GM18951 (cell line): Measurements from ENCODE around the gene RALGPS1.

Experiments
- POLR2A ChIP-seq: IDR thresholded peaks from 4 replicates; pipeline ENCODE4 v1.6.1; 2011; ENCODE audit warnings: mild to moderate bottlenecking; ENCODE audit not compliant: insufficient read length, insufficient read depth; ENCODE audit errors: extremely low read depth
- in situ Hi-C: fragments of 300-500 bp; cut with MboI; formaldehyde crosslinking; loops from one replicate; pipeline ENCODE4 v1.12.0; 2022; ENCODE audit warnings: low sequenced_read_pairs, mixed read lengths, inconsistent platforms; ENCODE audit not compliant: unreplicated experiment

The RALGPS1 gene

GRCh38 chr9:127149463-127150390 is 235.1 kb downstream of the RALGPS1 start:
- in situ Hi-C loops: no loop called here
- no peak for TF ChIP-seq POLR2A

GRCh38 chr9:127153501-127153900 is 238.9 kb downstream of the RALGPS1 start:
- in situ Hi-C loops: no loop called here
- no peak for TF ChIP-seq POLR2A

- in situ Hi-C loops: no loop called here
- TF ChIP-seq POLR2A: no peak
Measured at GRCh38 chr9:127154003-127154389, 239.4 kb downstream of the RALGPS1 start.

GRCh38 chr9:127154390-127155191 is 240.0 kb downstream of the RALGPS1 start:
- TF ChIP-seq POLR2A: no peak
- in situ Hi-C loops: no loop called here

GRCh38 chr9:127155314-127155960 is 240.9 kb downstream of the RALGPS1 start:
- in situ Hi-C loops: no loop called here
- no peak for TF ChIP-seq POLR2A

GRCh38 chr9:127158786-127159324 is 244.3 kb downstream of the RALGPS1 start:
- in situ Hi-C loops: no loop called here
- TF ChIP-seq POLR2A: no peak

- in situ Hi-C loops: no loop called here
- no peak for TF ChIP-seq POLR2A
Measured at GRCh38 chr9:127159325-127159801, 244.8 kb downstream of the RALGPS1 start.

- in situ Hi-C loops: no loop called here
- TF ChIP-seq POLR2A: no peak
Measured at GRCh38 chr9:127159949-127160610, 245.5 kb downstream of the RALGPS1 start.

- no peak for TF ChIP-seq POLR2A
- in situ Hi-C loops: no loop called here
Measured at GRCh38 chr9:127161081-127161624, 246.6 kb downstream of the RALGPS1 start.

- TF ChIP-seq POLR2A: no peak
- in situ Hi-C loops: no loop called here
Measured at GRCh38 chr9:127162046-127162863, 247.7 kb downstream of the RALGPS1 start.

GRCh38 chr9:127162864-127163365 is 248.3 kb downstream of the RALGPS1 start:
- in situ Hi-C loops: no loop called here
- TF ChIP-seq POLR2A: no peak
